HG03139 (cell line): ENCODE data around the gene GSTM5.
"Not testable (repeated sequence)": the region's sequence is repeated elsewhere in the genome, so short reads cannot be mapped to it uniquely, and the experiment has no call there.

ENCODE experiments used
- ATAC-seq: cut with Tn5 transposase; IDR thresholded peaks from one replicate; pipeline ENCODE4 v1.9.1; 2021; ENCODE audit not compliant: unreplicated experiment

GSTM5 gene

GRCh38 chr1:109695138-109695537 is 16.9 kb upstream of the GSTM5 start:
- ATAC-seq: not testable (repeated sequence)

- ATAC-seq: no peak
Measured at GRCh38 chr1:109697066-109697465, 15.0 kb upstream of the GSTM5 start.

- ATAC-seq: not testable (repeated sequence)
Measured at GRCh38 chr1:109697861-109698260, 14.2 kb upstream of the GSTM5 start.

GRCh38 chr1:109702940-109703339 is 9.1 kb upstream of the GSTM5 start:
- not testable (repeated sequence) for ATAC-seq

- no peak for ATAC-seq
Measured at GRCh38 chr1:109704173-109704572, 7.9 kb upstream of the GSTM5 start.

GRCh38 chr1:109705411-109705810 is 6.6 kb upstream of the GSTM5 start:
- no peak for ATAC-seq

- ATAC-seq: not testable (repeated sequence)
Measured at GRCh38 chr1:109708949-109709348, 3.1 kb upstream of the GSTM5 start.

GRCh38 chr1:109709822-109710221 is 2.2 kb upstream of the GSTM5 start:
- ATAC-seq: not testable (repeated sequence)

GRCh38 chr1:109712321-109712864 is 342 bp downstream of the GSTM5 start:
- ATAC-seq: no peak

GRCh38 chr1:109713636-109714035 is 1.6 kb downstream of the GSTM5 start:
- no peak for ATAC-seq

- no peak for ATAC-seq
Measured at GRCh38 chr1:109714661-109715372, 2.8 kb downstream of the GSTM5 start.

GRCh38 chr1:109716121-109716520 is 4.1 kb downstream of the GSTM5 start:
- ATAC-seq: no peak

- ATAC-seq: no peak
Measured at GRCh38 chr1:109716570-109717090, 4.6 kb downstream of the GSTM5 start.

GRCh38 chr1:109717729-109718128 is 5.7 kb downstream of the GSTM5 start:
- no peak for ATAC-seq

- ATAC-seq: no peak
Measured at GRCh38 chr1:109718495-109718894, 6.4 kb downstream of the GSTM5 start.

GRCh38 chr1:109719337-109719837 is 7.3 kb downstream of the GSTM5 start:
- ATAC-seq: no peak

- ATAC-seq: no peak
Measured at GRCh38 chr1:109721042-109721441, 9.0 kb downstream of the GSTM5 start.

- no peak for ATAC-seq
Measured at GRCh38 chr1:109721971-109722370, 9.9 kb downstream of the GSTM5 start.

GRCh38 chr1:109722908-109723691 is 11.0 kb downstream of the GSTM5 start:
- ATAC-seq: no peak

GRCh38 chr1:109724933-109725332 is 12.9 kb downstream of the GSTM5 start:
- ATAC-seq: no peak

GRCh38 chr1:109725510-109725909 is 13.5 kb downstream of the GSTM5 start:
- no peak for ATAC-seq

- ATAC-seq: no peak
Measured at GRCh38 chr1:109726007-109726406, 14.0 kb downstream of the GSTM5 start.
